RWPE2 (cell line): ENCODE data around the gene HEXD.

Source experiments
- ATAC-seq: fragments of 200-7000 bp; cut with Tn5 transposase; 3 replicates; pipeline ENCODE4 v1.9.1; 2021; ENCODE audit warnings: low read depth
- DNase-seq: peaks from one replicate; pipeline ENCODE4 v3.0.0-alpha.2; 2020; ENCODE audit warnings: low spot score
- H3K27ac ChIP-seq: fragments of 450-650 bp; 2 replicates; pipeline ENCODE4 v1.5.1; 2017; ENCODE audit warnings: mild to moderate bottlenecking; ENCODE audit not compliant: poor library complexity, severe bottlenecking
- H3K27me3 ChIP-seq: fragments of 250-450 bp; sonication (Bioruptor Pico); 2 replicates; pipeline ENCODE4 v1.5.1; 2021; ENCODE audit warnings: mild to moderate bottlenecking, moderate library complexity; ENCODE audit not compliant: insufficient read depth, poor library complexity, severe bottlenecking
- H3K36me3 ChIP-seq: fragments of 250-450 bp; sonication (Bioruptor Pico); 2 replicates; pipeline ENCODE4 v1.5.1; 2020; ENCODE audit warnings: low read depth, mild to moderate bottlenecking, moderate library complexity
- H3K4me1 ChIP-seq: fragments of 250-450 bp; sonication (Bioruptor Pico); 2 replicates; pipeline ENCODE4 v1.5.1; 2021; ENCODE audit warnings: mild to moderate bottlenecking, moderate library complexity; ENCODE audit not compliant: insufficient read depth, poor library complexity, severe bottlenecking
- H3K4me3 ChIP-seq: fragments of 250-450 bp; sonication (Bioruptor Pico); 2 replicates; pipeline ENCODE4 v1.5.1; 2021; ENCODE audit warnings: mild to moderate bottlenecking, moderate library complexity; ENCODE audit not compliant: severe bottlenecking
- H3K9me3 ChIP-seq: fragments of 250-450 bp; sonication (Bioruptor Pico); 2 replicates; pipeline ENCODE4 v1.5.1; 2021; ENCODE audit warnings: mild to moderate bottlenecking, moderate library complexity; ENCODE audit not compliant: severe bottlenecking
- CTCF ChIP-seq: fragments of 450-650 bp; IDR thresholded peaks from one replicate; pipeline ENCODE4 v1.5.1; 2017; ENCODE audit warnings: mild to moderate bottlenecking, moderate library complexity; ENCODE audit not compliant: poor library complexity, severe bottlenecking

Gene HEXD

GRCh38 chr17:82416264-82416663 is 1.9 kb upstream of the HEXD start:
- peaks cover 11% of the 10 kb centered on the region for H3K36me3 ChIP-seq
- H3K27ac ChIP-seq = no peak overlapping the region
- no peaks in the 10 kb centered on the region for H3K9me3 ChIP-seq
- H3K27me3 ChIP-seq = no peaks in the 10 kb centered on the region
- peaks cover 7% of the 10 kb centered on the region for H3K4me1 ChIP-seq
- ATAC-seq (no peak), DNase-seq (peak; percentile 36)
- TF ChIP-seq CTCF = no peak
- H3K4me3 ChIP-seq = no peak overlapping the region

- TF ChIP-seq CTCF = no peak
- peaks cover 7% of the 10 kb centered on the region for H3K4me1 ChIP-seq
- no peak overlapping the region for H3K4me3 ChIP-seq
- DNase-seq (peak; percentile 2), ATAC-seq (no peak)
- no peaks in the 10 kb centered on the region for H3K27me3 ChIP-seq
- no peaks in the 10 kb centered on the region for H3K9me3 ChIP-seq
- H3K36me3 ChIP-seq = peaks cover 11% of the 10 kb centered on the region
- no peak overlapping the region for H3K27ac ChIP-seq
Measured at GRCh38 chr17:82416771-82417170, 1.4 kb upstream of the HEXD start.

- Histone ChIP-seq H3K4me1 (peaks cover 7% of the 10 kb centered on the region), H3K27me3 (no peaks in the 10 kb centered on the region), H3K36me3 (peaks cover 8% of the 10 kb centered on the region), H3K4me3 (peak overlapping the region; percentile 91), H3K27ac (peak overlapping the region; percentile 42), H3K9me3 (peaks cover 4% of the 10 kb centered on the region)
- DNase-seq (no peak), ATAC-seq (no peak)
- no peak for TF ChIP-seq CTCF
Measured at GRCh38 chr17:82419540-82419939, 1.4 kb downstream of the HEXD start.

- Histone ChIP-seq H3K4me3 (no peak overlapping the region), H3K27me3 (no peaks in the 10 kb centered on the region), H3K36me3 (peaks cover 8% of the 10 kb centered on the region), H3K9me3 (peaks cover 4% of the 10 kb centered on the region), H3K4me1 (peaks cover 3% of the 10 kb centered on the region), H3K27ac (no peak overlapping the region)
- no peak for DNase-seq
- ATAC-seq = no peak
- peak; percentile 30 for TF ChIP-seq CTCF
Measured at GRCh38 chr17:82424001-82424862, 6.1 kb downstream of the HEXD start.

GRCh38 chr17:82424863-82425159 is 6.7 kb downstream of the HEXD start:
- H3K36me3 ChIP-seq = peaks cover 8% of the 10 kb centered on the region
- H3K4me3 ChIP-seq = no peak overlapping the region
- ATAC-seq = no peak
- H3K4me1 ChIP-seq = no peaks in the 10 kb centered on the region
- no peak overlapping the region for H3K27ac ChIP-seq
- DNase-seq = no peak
- H3K9me3 ChIP-seq = peaks cover 4% of the 10 kb centered on the region
- H3K27me3 ChIP-seq = no peaks in the 10 kb centered on the region
- no peak for TF ChIP-seq CTCF
